OCI-LY1 (cell line): ENCODE data around the gene RNH1.

Experiments
- H2AFZ ChIP-seq: fragments of 200-600 bp; sonication (generic), shearing (Covaris generic); 2 replicates; pipeline ENCODE4 v1.6.0; 2014; ENCODE audit warnings: antibody characterized with exemption, mild to moderate bottlenecking, low read length
- H3F3A ChIP-seq: fragments of 200-600 bp; sonication (generic), shearing (Covaris generic); 2 replicates; pipeline ENCODE4 v1.6.0; 2014; ENCODE audit warnings: mild to moderate bottlenecking, antibody characterized with exemption, low read length, moderate library complexity; ENCODE audit not compliant: insufficient read depth
- H3K27ac ChIP-seq: fragments of 200-600 bp; sonication (generic); 2 replicates; pipeline ENCODE4 v1.5.1; 2014; ENCODE audit warnings: low read length, mixed run types, mild to moderate bottlenecking, low read depth; ENCODE audit not compliant: poor library complexity, severe bottlenecking
- H3K27me3 ChIP-seq: fragments of 200-600 bp; sonication (generic); 2 replicates; pipeline ENCODE4 v1.6.0; 2014; ENCODE audit warnings: antibody characterized with exemption, mild to moderate bottlenecking, low read length, moderate library complexity; ENCODE audit not compliant: insufficient read depth
- H3K36me3 ChIP-seq: fragments of 200-600 bp; sonication (generic); 2 replicates; pipeline ENCODE4 v1.6.1; 2014; ENCODE audit warnings: mild to moderate bottlenecking, antibody characterized with exemption, low read length, moderate library complexity, mixed read lengths; ENCODE audit not compliant: insufficient read depth
- H3K4me1 ChIP-seq: fragments of 200-600 bp; sonication (generic); 2 replicates; pipeline ENCODE4 v1.5.1; 2014; ENCODE audit warnings: mild to moderate bottlenecking, low read length, moderate library complexity; ENCODE audit not compliant: insufficient read depth, severe bottlenecking
- H3K4me2 ChIP-seq: fragments of 200-600 bp; sonication (generic), shearing (Covaris generic); 2 replicates; pipeline ENCODE4 v1.6.1; 2014; ENCODE audit warnings: low read length
- H3K4me3 ChIP-seq: fragments of 200-600 bp; sonication (generic); 2 replicates; pipeline ENCODE4 v1.5.1; 2014; ENCODE audit warnings: low read length, low read depth, mild to moderate bottlenecking, mixed read lengths; ENCODE audit not compliant: poor library complexity, severe bottlenecking
- H3K79me2 ChIP-seq: fragments of 200-600 bp; shearing (Covaris generic); 2 replicates; pipeline ENCODE4 v1.6.1; 2016; ENCODE audit warnings: mixed run types, low read length, mixed read lengths; ENCODE audit not compliant: insufficient read depth
- H3K9ac ChIP-seq: fragments of 200-600 bp; sonication (generic), shearing (Covaris generic); 2 replicates; pipeline ENCODE4 v1.6.1; 2014; ENCODE audit warnings: mild to moderate bottlenecking, low read length, mixed read lengths
- H3K9me2 ChIP-seq: fragments of 200-600 bp; sonication (generic), shearing (Covaris generic); 2 replicates; pipeline ENCODE4 v1.6.1; 2014; ENCODE audit warnings: low read depth, mild to moderate bottlenecking, low read length, mixed read lengths
- H3K9me3 ChIP-seq: fragments of 200-600 bp; shearing (Covaris generic); 2 replicates; pipeline ENCODE4 v1.6.1; 2014; ENCODE audit warnings: low read length, mixed read lengths
- H4K20me1 ChIP-seq: fragments of 200-600 bp; sonication (generic), shearing (Covaris generic); 2 replicates; pipeline ENCODE4 v1.6.0; 2016; ENCODE audit warnings: mild to moderate bottlenecking, low read length; ENCODE audit not compliant: insufficient read depth
- CTCF ChIP-seq: fragments of 200-600 bp; sonication (generic), shearing (Covaris generic); IDR thresholded peaks from 2 replicates; pipeline ENCODE4 v1.5.1; 2017; ENCODE audit warnings: mild to moderate bottlenecking, antibody characterized with exemption, low read length, moderate library complexity, mixed read lengths
- EZH2 ChIP-seq: fragments of 200-600 bp; sonication (generic), shearing (Covaris generic); IDR thresholded peaks from 2 replicates; pipeline ENCODE4 v1.8.0; 2017; ENCODE audit warnings: borderline replicate concordance, mixed run types, mild to moderate bottlenecking, antibody characterized with exemption, low read length, moderate library complexity, mixed read lengths

The RNH1 gene

GRCh38 chr11:451738-452137 is 55.3 kb downstream of the RNH1 start:
- H3F3A ChIP-seq = no peaks in the 10 kb centered on the region
- H3K27me3 ChIP-seq = no peaks in the 10 kb centered on the region
- TF ChIP-seq EZH2 (no peak), CTCF (no peak)
- peak overlapping the region; percentile 77; the same call in 1 of the 2 replicates for H3K4me2 ChIP-seq
- H4K20me1 ChIP-seq = no peaks in the 10 kb centered on the region
- no peak overlapping the region for H3K27ac ChIP-seq
- H2AFZ ChIP-seq = no peak overlapping the region
- no peaks in the 10 kb centered on the region for H3K9me2 ChIP-seq
- H3K4me3 ChIP-seq = no peak overlapping the region
- H3K4me1 ChIP-seq = peaks cover 29% of the 10 kb centered on the region
- no peaks in the 10 kb centered on the region for H3K79me2 ChIP-seq
- H3K36me3 ChIP-seq = peaks cover 8% of the 10 kb centered on the region
- H3K9me3 ChIP-seq = no peaks in the 10 kb centered on the region
- no peak overlapping the region for H3K9ac ChIP-seq

GRCh38 chr11:450809-451451 is 56.1 kb downstream of the RNH1 start:
- Histone ChIP-seq H3K27me3 (no peaks in the 10 kb centered on the region), H3K4me3 (peak overlapping the region; percentile 74), H3K4me1 (peaks cover 24% of the 10 kb centered on the region), H2AFZ (no peak overlapping the region), H3K9ac (peak overlapping the region; percentile 69), H3K4me2 (peak overlapping the region; percentile 77), H4K20me1 (no peaks in the 10 kb centered on the region), H3F3A (no peaks in the 10 kb centered on the region), H3K9me2 (no peaks in the 10 kb centered on the region), H3K9me3 (no peaks in the 10 kb centered on the region), H3K27ac (no peak overlapping the region), H3K36me3 (peaks cover 8% of the 10 kb centered on the region), H3K79me2 (no peaks in the 10 kb centered on the region)
- TF ChIP-seq CTCF = peak; percentile 49
- TF ChIP-seq EZH2 = no peak

DNA sequence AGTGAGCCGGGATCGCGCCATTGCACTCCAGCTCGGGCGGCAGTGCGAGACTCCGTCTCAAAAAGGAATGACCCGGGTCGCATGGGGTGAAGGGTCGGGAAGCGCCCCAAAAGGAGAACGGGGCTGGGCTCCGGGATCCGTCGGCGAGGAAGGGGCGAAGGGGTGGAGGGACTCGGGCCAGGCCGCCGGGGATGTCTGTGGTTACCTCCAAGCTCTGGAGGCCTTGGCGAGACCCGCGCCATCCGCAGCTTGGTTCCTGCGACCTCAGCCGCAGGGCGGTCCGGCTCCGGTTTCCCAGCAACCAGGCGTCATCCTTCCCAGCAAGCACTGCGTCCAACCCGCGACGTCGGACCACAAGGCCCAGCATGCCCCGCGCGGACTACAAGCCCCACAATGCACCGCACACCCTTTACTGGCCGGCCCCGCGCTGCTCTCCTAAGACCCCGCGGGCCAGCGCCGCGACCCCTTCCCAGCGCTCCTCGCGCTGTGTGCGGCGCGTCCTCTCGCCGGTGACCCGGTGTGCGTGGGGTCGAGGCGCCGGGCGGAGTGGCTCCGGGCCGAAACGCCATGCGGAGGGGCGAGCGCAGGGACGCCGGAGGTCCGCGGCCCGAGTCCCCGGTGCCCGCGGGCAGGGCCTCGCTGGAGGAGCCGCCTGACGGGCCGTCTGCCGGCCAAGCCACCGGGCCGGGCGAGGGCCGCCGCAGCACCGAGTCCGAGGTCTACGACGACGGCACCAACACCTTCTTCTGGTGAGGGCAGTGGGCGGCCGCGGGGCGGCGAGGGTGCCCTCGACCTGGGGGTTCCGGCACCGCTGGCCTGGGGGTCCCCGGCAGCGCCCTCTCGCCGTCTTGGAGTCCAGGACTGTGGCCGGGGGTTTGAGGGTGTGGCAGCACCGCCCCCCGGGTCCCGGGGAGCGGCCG is 56.9 kb downstream of the RNH1 start, which contains the start of gene PTDSS2:
TSS of gene PTDSS2 (plus strand) at position 391 of the 920 bp plus-strand sequence. CDS start at position 568, 177 bp downstream.
- no peaks in the 10 kb centered on the region for H3K9me3 ChIP-seq
- H3K36me3 ChIP-seq = peaks cover 8% of the 10 kb centered on the region
- no peaks in the 10 kb centered on the region for H3K79me2 ChIP-seq
- peak within 1 kb of the TSS; percentile 78 for H3K27ac ChIP-seq
- H3K27me3 ChIP-seq = no peaks in the 10 kb centered on the region
- H3K4me2 ChIP-seq = peak within 1 kb of the TSS; percentile 77
- H3K9ac ChIP-seq = peak within 1 kb of the TSS; percentile 69
- H2AFZ ChIP-seq = no peak within 1 kb of the TSS
- H3K4me1 ChIP-seq = peaks cover 24% of the 10 kb centered on the region
- peak within 1 kb of the TSS; percentile 74 for H3K4me3 ChIP-seq
- no peaks in the 10 kb centered on the region for H3F3A ChIP-seq
- no peak for TF ChIP-seq EZH2
- no peaks in the 10 kb centered on the region for H4K20me1 ChIP-seq
- H3K9me2 ChIP-seq = no peaks in the 10 kb centered on the region
